ENCODE measurements around the gene CCNJL.
"Not testable (repeated sequence)": the region's sequence is repeated elsewhere in the genome, so short reads cannot be mapped to it uniquely, and the experiment has no call there.

Gene CCNJL, protein sequence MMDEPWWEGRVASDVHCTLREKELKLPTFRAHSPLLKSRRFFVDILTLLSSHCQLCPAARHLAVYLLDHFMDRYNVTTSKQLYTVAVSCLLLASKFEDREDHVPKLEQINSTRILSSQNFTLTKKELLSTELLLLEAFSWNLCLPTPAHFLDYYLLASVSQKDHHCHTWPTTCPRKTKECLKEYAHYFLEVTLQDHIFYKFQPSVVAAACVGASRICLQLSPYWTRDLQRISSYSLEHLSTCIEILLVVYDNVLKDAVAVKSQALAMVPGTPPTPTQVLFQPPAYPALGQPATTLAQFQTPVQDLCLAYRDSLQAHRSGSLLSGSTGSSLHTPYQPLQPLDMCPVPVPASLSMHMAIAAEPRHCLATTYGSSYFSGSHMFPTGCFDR

DNA sequence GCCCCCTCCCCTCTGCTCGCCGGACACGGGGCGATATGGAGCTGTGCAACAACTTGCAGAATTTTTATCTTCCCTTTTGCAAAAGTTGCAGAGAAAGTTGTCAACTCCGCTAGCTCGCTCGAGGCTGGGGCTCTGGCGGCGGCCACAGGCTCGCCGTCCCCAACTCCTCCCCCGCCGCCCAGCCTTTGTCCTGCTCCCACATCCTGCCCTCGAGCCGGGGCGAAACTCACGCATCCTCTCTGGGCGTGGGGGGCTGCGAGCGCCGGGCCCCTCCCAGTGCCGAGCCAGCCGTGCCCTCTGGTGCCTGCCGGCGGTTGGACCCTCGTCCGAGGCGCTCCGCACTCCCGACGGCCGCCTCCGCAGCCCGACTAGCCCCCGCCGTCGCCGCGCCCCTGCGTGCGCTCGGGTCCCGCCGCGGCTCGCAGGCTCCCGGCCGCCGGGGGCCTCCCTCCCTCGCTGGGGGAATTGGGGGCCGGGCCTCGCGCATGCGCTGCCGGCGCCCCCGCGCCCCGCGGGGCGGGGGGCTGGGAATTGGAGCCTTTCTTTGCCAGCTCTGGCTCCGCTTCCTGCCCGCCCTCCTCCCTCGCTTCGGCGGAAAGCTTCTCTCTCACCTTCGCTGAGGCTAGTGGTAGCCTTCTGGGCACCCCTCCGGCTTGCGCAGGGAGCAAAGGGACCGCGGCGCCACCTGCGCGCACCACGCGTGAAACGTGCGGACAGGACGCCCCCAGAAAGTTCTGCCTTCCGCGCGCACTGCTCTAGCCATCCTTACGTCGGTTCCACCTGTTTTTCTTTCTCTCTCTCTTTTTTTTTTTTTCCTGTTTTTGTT lies at the start of gene CCNJL:
TSS of gene CCNJL (minus strand) at position 431 of the 826 bp plus-strand sequence. CDS start 641 bp downstream, outside the sequence.
- no peak for DNase-seq

DNA sequence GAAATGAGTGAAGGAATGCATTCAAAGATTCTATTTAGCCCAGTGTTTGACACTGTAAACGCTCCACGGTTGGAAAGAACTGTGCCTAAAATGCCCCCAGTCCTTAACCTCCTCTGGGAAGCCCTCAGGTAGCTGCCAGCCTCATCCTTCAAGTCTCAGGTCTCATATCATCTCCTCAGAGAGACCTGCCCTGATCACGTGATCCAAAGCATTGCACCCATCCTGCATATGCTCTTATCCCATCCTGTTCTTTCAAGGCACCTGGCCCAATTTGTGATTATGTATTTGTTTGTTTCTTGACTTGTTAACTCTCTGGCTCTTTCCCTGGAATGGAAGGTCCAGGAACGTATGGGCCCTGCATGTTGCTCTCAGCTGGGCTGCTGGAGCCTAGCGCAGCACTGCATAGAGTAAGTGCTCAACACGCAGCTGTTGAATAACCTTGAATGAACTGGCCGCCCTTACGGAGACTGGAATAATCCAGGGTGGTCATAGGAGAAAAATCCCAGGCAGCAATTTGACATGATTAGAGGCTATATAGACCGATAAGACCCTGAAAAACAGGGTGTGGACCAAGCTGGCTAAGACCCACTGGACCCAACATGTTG lies 49.4 kb upstream of the CCNJL start:
- no peak for DNase-seq

DNA sequence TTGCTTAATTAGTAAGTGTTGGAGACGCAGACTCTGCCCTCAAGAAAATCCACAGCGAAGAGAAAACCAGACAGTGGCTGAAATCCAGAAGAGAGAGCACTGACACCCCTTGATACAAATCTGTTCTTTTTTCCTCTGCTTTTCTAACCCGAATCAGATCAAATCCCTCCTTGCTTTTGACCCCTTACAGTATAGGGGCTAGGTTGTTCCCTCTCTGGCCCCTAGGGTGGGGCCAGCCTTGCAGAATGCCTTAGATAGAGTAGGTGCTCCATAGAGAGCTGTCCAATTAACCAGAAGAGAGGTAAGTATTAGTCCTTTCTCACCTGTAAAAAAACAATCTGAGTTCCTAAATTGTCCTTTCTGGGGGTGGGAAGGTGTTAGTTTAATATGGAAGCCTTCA lies 47.9 kb upstream of the CCNJL start:
- peak; percentile 51 for DNase-seq

DNA sequence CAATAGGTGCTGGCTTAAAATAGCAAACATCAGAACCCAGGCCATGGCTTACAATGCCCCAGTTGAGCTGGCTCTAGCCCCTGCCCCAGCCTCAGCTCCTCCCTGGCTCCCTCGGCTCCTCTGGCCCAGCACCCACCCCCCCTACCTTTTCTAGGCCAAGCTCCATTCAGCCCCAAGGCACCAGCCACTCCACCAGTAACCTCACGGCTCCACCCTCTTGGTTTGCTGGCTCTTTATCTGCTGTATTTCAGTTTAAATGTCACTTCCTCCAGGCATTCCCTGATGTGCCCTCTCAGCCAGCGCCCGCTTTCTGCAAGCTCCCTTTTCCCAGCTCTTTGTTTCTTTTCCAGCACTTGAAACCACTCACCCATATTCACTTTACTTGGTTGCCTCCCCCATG lies 47.5 kb upstream of the CCNJL start:
- peak; percentile 62 for DNase-seq

DNA sequence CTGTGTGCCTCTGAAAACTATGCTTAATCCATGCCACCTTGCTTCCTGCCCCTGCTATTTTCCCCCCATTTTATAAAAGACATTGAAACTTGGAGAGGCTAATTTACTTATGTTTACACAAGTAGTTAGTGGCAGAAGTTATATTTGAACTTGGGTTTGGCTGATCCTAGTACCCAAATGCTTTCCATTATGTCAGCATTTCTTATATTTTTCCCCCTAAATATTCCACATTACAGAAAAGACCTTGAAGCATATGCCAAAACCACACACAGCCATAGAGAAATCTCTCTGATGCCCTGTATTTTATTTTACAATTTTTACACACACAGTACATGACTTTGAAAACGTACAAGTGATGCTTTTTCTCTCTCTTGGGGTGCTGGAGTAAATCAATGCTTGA lies 46.9 kb upstream of the CCNJL start:
- DNase-seq = no peak

DNA sequence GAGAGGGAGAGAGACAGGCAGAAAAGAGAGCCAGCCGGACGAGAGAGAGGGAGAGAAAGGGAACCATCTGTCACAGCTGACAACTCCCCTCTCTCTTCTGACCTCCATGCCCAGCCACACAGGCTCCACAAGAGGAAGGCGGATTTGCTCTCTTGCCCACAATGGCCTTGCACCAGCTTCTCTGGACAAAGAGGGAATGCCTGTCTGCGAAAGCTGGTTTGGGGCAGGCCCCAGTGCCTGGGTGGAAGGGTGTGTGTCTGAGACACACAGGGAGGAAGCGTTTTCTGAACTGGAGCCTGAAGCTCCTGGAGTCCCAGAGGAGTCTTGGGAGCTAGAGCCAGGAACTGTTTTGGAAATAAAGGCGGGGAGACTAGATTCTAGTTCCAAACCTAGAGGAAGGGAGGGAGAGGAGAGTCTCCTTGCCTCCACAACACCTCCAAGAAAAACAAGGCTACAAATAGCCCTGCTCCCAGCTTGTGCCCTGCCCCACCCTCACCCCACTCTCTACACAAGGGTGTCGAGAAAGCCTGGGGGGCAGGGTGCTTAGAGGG lies 45.6 kb upstream of the CCNJL start:
- no peak for DNase-seq

DNA sequence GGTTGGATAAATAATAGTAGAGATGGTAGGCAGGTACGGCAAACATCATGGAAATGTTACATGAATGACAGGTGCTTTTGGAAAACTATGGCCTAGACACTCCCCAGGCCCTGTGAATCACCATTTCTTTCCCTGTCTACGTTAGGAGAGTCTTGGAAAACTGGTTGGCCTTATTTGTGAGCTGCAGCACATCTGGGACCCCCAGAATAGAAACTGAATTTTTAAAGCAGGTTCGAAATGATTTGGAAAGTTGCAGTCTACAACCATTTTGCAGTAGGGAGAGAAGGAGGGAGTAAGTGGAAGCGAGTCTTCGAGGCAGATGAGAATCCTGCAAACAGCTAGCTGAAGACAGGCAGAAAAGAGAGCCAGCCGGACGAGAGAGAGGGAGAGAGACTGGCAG lies 45.0 kb upstream of the CCNJL start:
- DNase-seq = no peak

DNA sequence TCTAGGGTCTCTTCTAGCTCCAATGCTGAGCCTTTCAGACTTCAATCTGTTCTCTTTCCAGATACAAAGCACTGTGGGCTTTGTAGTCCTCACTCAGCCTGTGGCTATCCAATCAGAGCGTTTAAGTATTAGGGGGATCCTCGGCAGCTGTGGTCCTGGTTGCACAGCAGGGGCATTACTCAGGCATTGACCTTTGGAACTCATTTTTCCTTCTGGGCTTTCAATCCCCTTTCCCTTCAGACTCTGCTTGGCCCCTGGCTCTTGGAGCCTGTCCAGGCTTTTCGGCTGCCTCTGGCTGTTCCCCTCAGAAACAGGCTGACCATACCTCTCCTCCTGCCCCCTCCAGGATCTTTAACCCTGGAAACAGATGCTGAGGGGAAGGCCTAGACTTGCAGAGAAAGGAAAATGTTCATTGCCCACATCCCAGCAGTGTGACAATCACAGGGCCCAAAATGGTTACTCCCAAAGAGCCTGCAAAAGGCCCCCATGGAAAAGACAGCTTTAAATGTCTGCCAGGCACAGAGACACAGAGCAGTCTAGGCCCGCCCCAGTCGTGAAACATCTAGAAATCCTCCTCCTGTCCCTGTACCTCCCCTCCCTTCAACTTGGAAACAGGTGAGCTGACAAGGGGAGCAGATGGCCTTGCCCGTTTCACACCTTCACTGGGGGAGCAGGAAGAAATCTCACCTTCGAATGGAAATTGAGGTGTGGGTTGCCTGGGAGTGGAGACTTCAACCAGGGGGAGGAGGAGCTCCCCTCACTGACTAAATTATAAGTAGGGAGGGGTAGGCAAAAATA lies 44.4 kb upstream of the CCNJL start:
- no peak for DNase-seq

DNA sequence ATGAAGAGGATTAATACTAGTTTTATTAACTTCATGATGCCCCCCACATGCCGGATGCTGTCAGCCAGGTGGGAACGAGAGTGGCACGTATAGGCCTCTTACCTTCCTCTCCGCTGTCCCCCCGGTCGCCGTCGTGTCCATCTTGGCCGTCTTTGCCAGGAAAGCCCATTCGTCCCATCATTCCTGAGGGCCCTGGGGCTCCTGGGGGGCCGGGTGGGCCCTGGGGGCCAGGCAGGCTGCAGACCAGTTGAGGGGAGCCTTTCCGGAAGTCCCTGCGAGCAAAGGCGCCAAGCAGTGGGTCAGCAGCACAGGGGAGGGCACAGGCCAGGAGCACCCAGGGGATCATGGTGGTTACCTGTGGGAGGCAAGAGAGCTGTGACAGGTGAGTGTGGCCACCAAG lies 42.3 kb upstream of the CCNJL start:
- no peak for DNase-seq

DNA sequence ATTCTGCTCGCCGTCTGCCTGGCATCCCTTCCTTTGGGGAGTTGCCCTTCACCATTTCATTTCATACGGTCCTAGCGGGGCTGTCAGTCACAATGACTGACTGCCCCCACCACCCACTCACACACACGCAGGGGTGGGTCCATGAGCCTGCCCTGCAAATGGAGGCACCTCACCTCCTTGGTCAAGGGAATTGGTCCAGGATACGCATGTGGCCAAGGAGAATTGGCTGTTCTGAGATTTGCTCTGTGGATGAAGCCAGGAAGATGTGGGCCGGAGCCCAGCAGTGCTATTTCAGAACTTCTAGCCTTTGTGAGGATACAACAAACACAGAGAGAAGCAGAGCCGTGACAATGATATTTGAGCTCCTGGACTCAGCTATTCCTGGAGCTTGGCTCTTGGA lies 41.0 kb upstream of the CCNJL start:
- no peak for DNase-seq

DNA sequence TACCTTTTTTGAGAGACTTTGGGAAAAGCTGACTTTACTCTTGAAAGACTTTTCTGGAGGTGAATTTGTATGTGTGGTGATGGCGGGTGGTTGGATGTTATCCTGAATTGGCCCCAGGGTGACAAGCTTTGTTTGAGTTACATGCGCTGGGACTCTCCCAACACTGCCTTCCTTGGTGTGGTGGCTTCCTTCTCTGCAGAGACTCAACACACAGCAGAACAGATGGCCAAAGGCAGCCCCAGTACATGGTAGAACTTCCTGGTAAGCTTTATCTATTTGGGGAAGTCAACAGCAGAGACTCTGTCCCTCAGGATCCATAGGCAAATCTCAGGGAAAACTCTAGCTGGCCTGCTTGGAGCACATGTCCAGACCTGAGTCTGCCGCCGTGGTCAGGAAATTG lies 39.9 kb upstream of the CCNJL start:
- DNase-seq = no peak

DNA sequence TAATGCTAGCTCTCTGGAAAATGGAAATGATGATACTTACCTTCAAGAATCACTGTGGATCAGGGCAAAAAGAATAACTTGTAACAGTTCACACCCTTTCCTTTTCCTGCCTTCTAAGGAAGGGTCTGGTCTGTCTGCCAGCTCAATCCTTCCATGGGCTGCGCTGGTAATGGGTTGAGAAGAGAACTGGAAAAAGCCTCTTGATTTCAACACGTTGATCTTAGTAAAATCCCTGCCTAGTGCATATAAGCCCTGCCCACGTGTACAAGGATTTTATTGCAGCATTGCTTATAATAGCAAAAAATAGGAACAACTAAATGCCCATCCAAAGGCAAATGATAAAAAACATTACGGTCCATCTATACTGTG lies 37.6 kb upstream of the CCNJL start:
- DNase-seq = no peak

DNA sequence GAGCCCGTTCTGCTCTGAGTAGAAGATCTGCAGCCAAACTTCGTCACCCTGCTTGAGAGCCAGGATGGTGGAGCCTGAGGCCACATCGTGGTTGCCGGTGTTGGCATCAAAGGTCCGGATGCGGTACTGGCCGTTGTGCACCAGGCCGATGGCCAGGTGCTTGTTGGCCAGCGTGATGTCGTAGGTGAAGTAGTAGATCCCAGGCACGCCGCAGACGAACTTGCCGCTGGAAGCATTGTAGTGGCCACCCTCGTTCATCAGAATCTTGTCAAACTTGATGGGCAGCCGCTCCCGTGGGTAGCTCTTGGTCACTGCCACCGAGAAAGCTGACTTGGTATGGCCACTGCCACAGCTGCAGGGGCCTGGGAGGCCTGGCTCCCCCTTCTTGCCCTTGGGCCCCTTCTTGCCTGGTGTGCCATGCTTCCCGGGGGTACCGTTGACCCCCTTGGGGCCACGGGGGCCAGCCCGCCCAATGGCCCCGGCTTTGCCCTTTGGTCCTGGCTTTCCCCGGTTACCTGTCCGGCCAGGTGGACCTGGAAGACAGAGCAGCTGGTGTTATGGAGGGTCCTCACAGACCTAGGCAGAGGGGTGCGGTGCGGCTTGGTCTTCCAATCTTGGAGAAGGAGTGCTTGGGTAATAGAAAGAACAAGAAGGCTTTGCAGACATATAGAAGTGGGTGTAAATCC lies 37.0 kb upstream of the CCNJL start:
- DNase-seq = no peak

DNA sequence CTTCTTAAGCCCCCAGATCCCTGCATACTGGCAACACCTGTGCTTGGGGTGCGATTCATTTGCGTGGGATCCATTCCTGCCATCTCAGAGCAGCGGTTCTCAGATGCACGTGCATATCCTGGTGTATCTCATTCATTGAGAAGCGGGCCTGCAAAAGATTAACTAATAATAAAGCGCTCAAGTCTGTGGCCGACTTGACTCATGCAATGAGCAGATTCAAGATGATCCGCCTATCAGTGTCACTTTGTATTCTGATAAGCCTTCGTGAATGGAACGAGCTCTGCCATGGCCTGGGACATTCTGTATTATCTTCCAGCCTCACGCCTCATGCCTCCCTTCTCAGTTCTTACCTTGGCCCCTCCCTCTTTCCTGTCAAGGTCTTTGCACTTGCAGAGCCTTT lies 35.7 kb upstream of the CCNJL start:
- DNase-seq = peak; percentile 73

DNA sequence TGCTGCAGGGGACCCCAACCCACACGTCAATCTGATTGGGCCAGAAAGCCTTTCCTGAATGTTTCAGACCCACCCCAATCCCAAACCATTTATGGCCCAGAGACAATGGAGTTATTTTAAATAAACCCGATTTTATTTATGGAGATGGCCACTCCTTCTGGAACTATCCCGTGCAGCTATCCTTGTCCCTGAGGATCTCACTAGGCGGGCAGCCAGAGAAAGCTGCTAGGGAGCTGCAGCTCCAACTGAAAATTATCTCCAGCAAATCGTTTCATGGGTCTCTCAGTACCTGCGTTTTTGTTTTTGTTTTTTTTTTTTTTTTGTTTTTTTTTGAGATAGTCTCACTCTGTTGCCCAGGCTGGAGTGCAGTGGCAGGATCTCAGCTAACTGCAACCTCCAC lies 35.1 kb upstream of the CCNJL start:
- no peak for DNase-seq

DNA sequence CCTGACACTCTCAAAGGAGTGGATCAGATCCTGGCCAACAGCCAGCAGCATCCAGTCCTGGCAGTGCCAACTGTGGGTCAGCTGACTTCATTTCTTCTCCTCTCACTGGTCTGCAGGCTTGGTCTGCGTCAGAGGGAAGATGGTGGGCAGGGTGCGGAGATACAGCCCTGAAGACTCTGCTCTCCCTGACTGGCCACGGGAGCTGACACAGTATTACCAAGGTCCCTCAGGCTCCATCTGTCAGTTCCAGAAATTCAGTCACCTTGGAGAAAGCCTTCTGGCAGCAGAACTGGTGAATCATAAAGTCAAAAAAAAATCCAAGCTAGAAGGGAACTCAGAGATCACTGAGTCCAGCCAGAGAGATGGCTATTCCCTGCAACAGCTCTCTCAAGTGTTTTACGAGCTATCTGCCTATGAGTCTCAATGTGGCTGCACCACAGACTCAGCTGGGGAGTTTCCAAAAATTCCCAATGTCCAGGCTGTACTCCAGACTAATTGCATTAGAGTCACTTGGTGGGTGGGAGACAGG lies 30.1 kb upstream of the CCNJL start:
- no peak for DNase-seq

DNA sequence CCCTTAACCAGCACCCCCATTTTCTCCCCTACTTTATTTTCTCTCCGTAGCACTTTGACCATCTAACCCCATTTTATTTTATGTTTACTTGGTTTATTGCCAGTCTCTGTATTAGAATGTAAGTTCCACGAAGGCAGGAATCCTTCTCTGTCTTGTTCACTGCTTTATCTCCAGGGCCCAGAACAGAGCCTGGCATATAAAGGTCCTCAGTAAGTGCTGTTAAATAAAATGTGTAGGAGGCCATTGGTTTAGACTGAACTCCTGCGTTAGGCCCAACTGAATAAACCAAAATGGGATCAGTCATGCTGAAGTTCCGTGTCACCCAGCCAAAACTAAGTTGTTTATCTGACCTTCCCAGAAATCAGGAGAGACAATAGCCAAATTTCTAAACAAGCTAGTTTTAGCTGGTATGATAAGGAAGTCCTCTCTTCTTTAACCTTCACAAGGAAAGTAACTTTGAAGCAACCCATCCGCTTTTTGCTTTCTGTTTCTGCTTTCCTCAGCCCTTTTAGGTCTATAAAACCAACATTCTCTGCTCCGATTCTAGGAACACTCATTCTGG lies 29.0 kb upstream of the CCNJL start:
- DNase-seq = peak; percentile 86

DNA sequence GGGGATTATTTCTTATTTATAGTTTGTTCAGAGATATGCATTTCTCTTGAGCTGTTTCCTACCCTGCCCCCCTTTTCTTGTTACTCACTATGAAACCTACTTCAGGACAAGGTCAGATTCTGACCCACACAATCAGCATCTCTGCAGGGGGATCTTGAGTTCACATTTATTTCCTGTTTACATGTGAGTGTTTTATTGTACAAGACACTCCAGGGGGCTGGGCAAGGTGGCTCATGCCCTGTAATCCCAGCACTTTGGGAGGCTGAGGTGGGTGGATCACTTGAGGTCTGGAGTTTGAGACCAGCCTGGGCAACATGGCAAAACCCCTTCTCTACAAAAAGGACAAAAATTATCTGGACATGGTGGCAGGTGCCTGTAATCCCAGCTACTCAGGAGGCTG lies 28.1 kb upstream of the CCNJL start:
- peak; percentile 11 for DNase-seq

DNA sequence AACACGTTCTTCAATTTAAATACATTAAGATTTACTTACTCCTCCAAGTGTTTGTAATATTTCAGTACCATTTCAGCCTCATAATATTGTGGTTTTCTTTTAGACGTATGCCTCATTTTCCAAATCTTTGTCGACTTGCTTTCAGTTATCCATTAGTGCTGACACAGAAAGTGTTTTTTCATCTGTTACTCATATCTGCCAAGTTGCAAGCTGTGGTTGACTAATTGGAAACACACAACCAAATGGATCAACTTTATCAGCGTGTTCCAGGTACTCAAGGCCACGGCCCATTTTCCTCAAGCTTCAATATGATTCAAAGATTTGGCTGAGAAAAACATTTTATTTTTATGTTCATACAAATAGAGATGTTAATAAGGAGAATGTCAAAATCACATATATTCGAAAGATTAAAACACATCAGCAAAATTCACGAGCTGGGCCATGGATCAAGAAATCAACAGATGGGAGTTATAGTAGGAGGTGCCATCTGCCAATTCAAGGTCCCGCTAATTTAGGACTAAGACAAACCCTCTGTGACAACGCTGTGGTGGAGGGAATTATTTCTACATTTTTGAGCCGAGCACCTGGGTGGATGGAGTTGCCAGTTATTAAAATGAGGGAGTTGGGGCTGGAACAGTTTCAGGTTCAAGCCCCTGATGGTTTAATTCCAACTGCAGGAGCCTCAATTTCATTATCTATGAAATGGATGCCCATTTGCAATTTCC lies 27.2 kb upstream of the CCNJL start:
- DNase-seq = peak; percentile 63

DNA sequence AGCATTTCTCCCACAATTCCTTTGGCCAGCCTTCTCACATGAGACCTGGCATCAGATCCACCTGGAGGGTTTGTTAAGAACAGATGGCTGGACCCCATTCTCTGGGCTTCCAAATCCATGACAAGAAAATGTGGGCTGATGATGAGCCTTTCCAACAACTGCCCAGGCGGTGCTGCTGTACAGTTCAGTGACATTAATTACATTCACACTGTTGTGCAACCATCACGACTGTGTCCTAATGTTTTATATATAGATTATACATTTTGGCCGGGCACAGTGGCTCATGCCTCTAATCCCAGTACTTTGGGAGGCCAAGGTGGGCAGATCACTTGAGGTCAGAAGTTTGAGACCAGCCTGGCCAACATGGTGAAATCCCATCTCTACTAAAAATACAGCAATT lies 22.4 kb upstream of the CCNJL start:
- not testable (repeated sequence) for DNase-seq

DNA sequence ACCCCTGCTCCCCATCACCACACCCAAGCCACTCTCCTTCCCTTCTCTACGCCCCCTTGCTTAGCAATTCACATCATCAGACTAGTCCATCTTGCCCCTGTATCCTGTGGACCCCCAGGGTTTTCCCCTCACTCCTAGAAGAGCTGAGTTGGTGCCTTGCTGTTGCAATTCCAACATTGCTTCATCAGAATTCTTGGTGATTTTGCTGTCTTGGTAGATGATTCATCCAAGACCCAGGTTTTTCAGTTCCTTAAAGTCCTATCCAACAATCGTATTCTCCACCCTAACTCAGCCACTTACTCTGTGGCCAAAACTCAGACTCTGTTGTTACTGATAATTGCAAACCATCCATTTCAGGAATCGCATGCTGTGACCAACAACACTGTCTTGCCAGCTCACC lies 21.4 kb upstream of the CCNJL start:
- no peak for DNase-seq
